ENCODE measurements around the gene MED17. TPM values are rescaled to one million over a fixed set of nuclear protein-coding genes. Genes with fewer than 3 reads are reported as not detected.

Gene MED17
- total and polyA plus RNA-seq, 2 of the 13 experiments (the other 11 are each of a cell fraction or from before 2014, with no cell fraction given): 23.1 to 37.0 TPM

DNA sequence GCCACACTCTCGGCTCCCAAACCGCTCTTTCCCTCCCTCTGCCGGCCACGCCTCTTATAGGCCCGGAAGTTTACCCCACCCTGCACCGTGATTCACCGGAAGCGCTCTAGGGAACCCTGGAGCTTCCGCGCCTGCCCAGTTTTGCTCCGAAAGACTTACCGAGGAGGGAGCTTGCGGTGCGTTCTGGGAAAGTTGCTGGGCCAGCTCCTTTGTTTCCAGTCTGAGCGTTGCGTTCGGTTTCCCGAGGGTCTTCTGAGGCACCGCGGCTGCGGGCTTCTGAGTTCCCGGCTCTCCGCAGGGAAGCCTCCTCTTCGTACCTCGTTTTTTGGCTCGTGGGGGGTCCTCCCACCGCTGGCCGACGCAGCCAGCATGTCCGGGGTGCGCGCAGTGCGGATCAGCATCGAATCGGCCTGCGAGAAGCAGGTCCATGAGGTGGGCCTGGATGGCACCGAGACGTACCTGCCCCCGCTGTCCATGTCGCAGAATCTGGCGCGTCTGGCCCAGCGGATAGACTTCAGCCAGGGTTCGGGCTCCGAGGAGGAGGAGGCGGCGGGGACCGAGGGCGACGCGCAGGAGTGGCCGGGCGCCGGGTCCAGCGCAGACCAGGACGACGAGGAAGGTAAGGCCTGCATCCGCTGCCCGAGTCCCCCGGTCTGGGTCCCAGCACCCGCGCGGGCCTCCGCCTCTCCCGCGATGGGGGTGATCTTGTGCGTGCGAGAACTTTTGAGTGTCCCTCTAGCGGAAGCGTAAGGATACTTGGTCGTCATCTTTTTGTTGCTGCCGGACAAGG lies at the start of gene MED17 (continued):
- TF ChIP-seq, protein P1, sequence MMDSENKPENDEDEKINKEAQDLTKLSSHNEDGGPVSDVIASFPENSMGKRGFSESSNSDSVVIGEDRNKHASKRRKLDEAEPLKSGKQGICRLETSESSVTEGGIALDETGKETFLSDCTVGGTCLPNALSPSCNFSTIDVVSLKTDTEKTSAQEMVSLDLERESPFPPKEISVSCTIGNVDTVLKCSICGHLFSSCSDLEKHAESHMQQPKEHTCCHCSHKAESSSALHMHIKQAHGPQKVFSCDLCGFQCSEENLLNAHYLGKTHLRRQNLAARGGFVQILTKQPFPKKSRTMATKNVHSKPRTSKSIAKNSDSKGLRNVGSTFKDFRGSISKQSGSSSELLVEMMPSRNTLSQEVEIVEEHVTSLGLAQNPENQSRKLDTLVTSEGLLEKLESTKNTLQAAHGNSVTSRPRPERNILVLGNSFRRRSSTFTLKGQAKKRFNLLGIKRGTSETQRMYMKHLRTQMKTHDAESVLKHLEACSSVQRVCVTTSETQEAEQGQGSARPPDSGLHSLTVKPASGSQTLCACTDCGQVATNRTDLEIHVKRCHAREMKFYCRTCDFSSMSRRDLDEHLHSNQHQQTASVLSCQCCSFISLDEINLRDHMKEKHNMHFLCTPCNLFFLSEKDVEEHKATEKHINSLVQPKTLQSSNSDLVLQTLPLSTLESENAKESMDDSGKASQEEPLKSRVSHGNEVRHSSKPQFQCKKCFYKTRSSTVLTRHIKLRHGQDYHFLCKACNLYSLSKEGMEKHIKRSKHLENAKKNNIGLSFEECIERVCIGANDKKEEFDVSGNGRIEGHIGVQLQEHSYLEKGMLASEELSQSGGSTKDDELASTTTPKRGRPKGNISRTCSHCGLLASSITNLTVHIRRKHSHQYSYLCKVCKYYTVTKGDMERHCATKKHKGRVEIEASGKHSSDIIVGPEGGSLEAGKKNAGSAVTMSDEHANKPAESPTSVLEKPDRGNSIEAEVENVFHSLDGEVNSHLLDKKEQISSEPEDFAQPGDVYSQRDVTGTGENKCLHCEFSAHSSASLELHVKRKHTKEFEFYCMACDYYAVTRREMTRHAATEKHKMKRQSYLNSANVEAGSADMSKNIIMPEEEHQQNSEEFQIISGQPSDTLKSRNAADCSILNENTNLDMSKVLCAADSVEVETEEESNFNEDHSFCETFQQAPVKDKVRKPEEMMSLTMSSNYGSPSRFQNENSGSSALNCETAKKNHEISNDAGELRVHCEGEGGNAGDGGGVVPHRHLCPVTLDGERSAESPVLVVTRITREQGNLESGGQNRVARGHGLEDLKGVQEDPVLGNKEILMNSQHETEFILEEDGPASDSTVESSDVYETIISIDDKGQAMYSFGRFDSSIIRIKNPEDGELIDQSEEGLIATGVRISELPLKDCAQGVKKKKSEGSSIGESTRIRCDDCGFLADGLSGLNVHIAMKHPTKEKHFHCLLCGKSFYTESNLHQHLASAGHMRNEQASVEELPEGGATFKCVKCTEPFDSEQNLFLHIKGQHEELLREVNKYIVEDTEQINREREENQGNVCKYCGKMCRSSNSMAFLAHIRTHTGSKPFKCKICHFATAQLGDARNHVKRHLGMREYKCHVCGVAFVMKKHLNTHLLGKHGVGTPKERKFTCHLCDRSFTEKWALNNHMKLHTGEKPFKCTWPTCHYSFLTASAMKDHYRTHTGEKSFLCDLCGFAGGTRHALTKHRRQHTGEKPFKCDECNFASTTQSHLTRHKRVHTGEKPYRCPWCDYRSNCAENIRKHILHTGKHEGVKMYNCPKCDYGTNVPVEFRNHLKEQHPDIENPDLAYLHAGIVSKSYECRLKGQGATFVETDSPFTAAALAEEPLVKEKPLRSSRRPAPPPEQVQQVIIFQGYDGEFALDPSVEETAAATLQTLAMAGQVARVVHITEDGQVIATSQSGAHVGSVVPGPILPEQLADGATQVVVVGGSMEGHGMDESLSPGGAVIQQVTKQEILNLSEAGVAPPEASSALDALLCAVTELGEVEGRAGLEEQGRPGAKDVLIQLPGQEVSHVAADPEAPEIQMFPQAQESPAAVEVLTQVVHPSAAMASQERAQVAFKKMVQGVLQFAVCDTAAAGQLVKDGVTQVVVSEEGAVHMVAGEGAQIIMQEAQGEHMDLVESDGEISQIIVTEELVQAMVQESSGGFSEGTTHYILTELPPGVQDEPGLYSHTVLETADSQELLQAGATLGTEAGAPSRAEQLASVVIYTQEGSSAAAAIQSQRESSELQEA (CRISPR knock-in tag; IDR thresholded peaks at IDR 0.05; ENCODE audit: not compliant biosample characterization): no peak
- no peak for TF ChIP-seq ZNF660 (CRISPR knock-in tag; IDR thresholded peaks at IDR 0.05; ENCODE audit: borderline replicate concordance, low read depth)
- TF ChIP-seq, protein P2, sequence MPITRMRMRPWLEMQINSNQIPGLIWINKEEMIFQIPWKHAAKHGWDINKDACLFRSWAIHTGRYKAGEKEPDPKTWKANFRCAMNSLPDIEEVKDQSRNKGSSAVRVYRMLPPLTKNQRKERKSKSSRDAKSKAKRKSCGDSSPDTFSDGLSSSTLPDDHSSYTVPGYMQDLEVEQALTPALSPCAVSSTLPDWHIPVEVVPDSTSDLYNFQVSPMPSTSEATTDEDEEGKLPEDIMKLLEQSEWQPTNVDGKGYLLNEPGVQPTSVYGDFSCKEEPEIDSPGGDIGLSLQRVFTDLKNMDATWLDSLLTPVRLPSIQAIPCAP (CRISPR knock-in tag; IDR thresholded peaks at IDR 0.05; ENCODE audit: low read depth): 0 out of 2 replicates have a peak, but pooled peaks have one; percentile 36
- TF ChIP-seq CENPX (CRISPR knock-in tag; IDR thresholded peaks at IDR 0.05): no peak
- TF ChIP-seq KMT2B (CRISPR knock-in tag; IDR thresholded peaks at IDR 0.05): peak; percentile 76
- no peak for TF ChIP-seq MTA3 (CRISPR knock-in tag; IDR thresholded peaks at IDR 0.05)
- TF ChIP-seq ZNF572 (CRISPR knock-in tag; IDR thresholded peaks at IDR 0.05): no peak; the same call in 1 of the 2 replicates
- peak; percentile 46; the same call in 1 of the 2 replicates for TF ChIP-seq ZNF75D (CRISPR knock-in tag; IDR thresholded peaks at IDR 0.05; ENCODE audit: borderline replicate concordance)
- TF ChIP-seq NR2C2 (CRISPR knock-in tag; IDR thresholded peaks at IDR 0.05; ENCODE audit: borderline replicate concordance): peak; percentile 85; the same call in 1 of the 2 replicates
- TF ChIP-seq NFIB (CRISPR knock-in tag; IDR thresholded peaks at IDR 0.05; ENCODE audit: borderline replicate concordance): no peak
- TF ChIP-seq ZNF570 (CRISPR knock-in tag; IDR thresholded peaks at IDR 0.05; ENCODE audit: borderline replicate concordance): no peak
- no peak for TF ChIP-seq KDM6A (CRISPR knock-in tag; IDR thresholded peaks at IDR 0.05; ENCODE audit: low read depth)
- TF ChIP-seq FIP1L1 (IDR thresholded peaks at IDR 0.05; ENCODE audit: borderline replicate concordance, insufficient read depth, low read depth, low read length): no peak; the same call in 1 of the 2 replicates
- TF ChIP-seq TCF12 (IDR thresholded peaks at IDR 0.05): no peak
- no peak; the same call in 1 of the 2 replicates for TF ChIP-seq TCF12 (CRISPR knock-in tag; IDR thresholded peaks at IDR 0.05)
- no peak for TF ChIP-seq RFX1 (IDR thresholded peaks at IDR 0.05)
- TF ChIP-seq, protein P3, sequence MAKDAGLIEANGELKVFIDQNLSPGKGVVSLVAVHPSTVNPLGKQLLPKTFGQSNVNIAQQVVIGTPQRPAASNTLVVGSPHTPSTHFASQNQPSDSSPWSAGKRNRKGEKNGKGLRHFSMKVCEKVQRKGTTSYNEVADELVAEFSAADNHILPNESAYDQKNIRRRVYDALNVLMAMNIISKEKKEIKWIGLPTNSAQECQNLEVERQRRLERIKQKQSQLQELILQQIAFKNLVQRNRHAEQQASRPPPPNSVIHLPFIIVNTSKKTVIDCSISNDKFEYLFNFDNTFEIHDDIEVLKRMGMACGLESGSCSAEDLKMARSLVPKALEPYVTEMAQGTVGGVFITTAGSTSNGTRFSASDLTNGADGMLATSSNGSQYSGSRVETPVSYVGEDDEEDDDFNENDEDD (CRISPR knock-in tag; IDR thresholded peaks at IDR 0.05; ENCODE audit: borderline replicate concordance): peak; percentile 34; the same call in 1 of the 2 replicates
- no peak for TF ChIP-seq SATB2 (CRISPR knock-in tag; IDR thresholded peaks at IDR 0.05)

Data from HepG2 (cell line).